NB4 (cell line): ENCODE data around the gene RABGGTA.

Source experiments
- DNase-seq: peaks from one replicate; pipeline ENCODE4 v3.0.0; 2010; ENCODE audit warnings: low read depth
- H3K4me3 ChIP-seq: one replicate; pipeline ENCODE4 v1.5.1; 2011; ENCODE audit warnings: mild to moderate bottlenecking, low read depth, low read length, moderate library complexity
- CTCF ChIP-seq: IDR thresholded peaks from one replicate; pipeline ENCODE4 v1.5.1; 2012; ENCODE audit warnings: low read depth, low read length
- MAX ChIP-seq: IDR thresholded peaks from 2 replicates; pipeline ENCODE4 v1.6.1; 2011; ENCODE audit warnings: low read depth, low read length
- MYC ChIP-seq: IDR thresholded peaks from 2 replicates; pipeline ENCODE4 v1.6.1; 2011; ENCODE audit warnings: low read depth, low read length
- POLR2A ChIP-seq: IDR thresholded peaks from 2 replicates; pipeline ENCODE4 v1.6.1; 2011; ENCODE audit warnings: mild to moderate bottlenecking; ENCODE audit not compliant: insufficient read length; ENCODE audit errors: extremely low read depth

RABGGTA gene

GRCh38 chr14:24259282-24260025, 11.9 kb downstream of the RABGGTA start:
- TF ChIP-seq MYC (no peak), CTCF (no peak), POLR2A (no peak), MAX (no peak)
- no peak for DNase-seq
- no peak overlapping the region for H3K4me3 ChIP-seq

- no peak for DNase-seq
- no peak overlapping the region for H3K4me3 ChIP-seq
- no peak for TF ChIP-seq POLR2A
- no peak for TF ChIP-seq CTCF
- TF ChIP-seq MYC: no peak
- TF ChIP-seq MAX: no peak
Measured at GRCh38 chr14:24258548-24259265, 12.7 kb downstream of the RABGGTA start.

DNA sequence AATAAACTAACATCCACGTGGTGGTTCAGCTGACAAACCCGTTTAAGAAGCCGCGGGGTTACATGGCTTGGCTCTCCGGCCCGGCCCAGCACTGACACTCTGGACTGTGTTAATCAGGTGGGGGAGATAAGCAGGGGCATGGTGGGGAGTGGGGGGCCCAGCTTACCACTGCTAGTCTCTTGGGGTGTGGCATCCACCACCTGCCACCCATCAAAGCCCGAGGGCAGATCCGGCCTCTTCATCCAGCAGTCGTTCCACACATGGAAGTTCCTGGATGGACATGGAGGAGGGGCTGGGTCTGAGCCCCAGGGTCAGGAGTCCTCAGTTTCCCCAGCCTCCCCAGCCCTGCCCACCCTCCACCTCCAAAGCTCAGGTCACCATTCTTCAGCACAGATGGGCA, 13.3 kb downstream of the RABGGTA start:
- no peak overlapping the region for H3K4me3 ChIP-seq
- TF ChIP-seq MYC: no peak
- TF ChIP-seq POLR2A: no peak
- no peak for TF ChIP-seq CTCF
- TF ChIP-seq MAX: no peak
- DNase-seq: no peak

GRCh38 chr14:24256960-24257359, 14.4 kb downstream of the RABGGTA start:
- no peak for TF ChIP-seq POLR2A
- TF ChIP-seq MAX: no peak
- TF ChIP-seq MYC: no peak
- no peak for TF ChIP-seq CTCF
- no peak for DNase-seq

GRCh38 chr14:24255931-24256711, 15.3 kb downstream of the RABGGTA start:
- H3K4me3 ChIP-seq: no peak overlapping the region
- TF ChIP-seq POLR2A (no peak), MAX (no peak), MYC (no peak), CTCF (no peak)
- DNase-seq: no peak

More at GRCh38 chr14:24256960-24257359, 14.4 kb downstream of the RABGGTA start:
- no peak overlapping the region for H3K4me3 ChIP-seq
